PFSK-1 (cell line): ENCODE data around the gene GPR84.

Experiments used
- FOXP2 ChIP-seq: optimal IDR thresholded peaks from 2 replicates; pipeline ENCODE3; 2011; ENCODE audit warnings: borderline replicate concordance, control low read depth, inconsistent platforms; ENCODE audit not compliant: insufficient read depth; ENCODE audit errors: extremely low read length, extremely low read depth
- POLR2AphosphoS5 ChIP-seq: IDR thresholded peaks from 2 replicates; pipeline ENCODE4 v1.6.1; 2012; ENCODE audit warnings: low read depth, mild to moderate bottlenecking, control low read depth, low read length, moderate library complexity
- REST ChIP-seq, 2 experiments: IDR thresholded peaks; 2 replicates each; pipeline versions ENCODE4 v1.6.1 to v1.8.0; 2011 to 2012; ENCODE audit warnings: low read depth in 2 of 2, low read length in 2 of 2, control low read depth in 1 of 2, inconsistent platforms in 1 of 2, mild to moderate bottlenecking in 1 of 2, moderate library complexity in 1 of 2; ENCODE audit not compliant: insufficient read depth in 1 of 2
- SIN3A ChIP-seq: IDR thresholded peaks from 2 replicates; pipeline ENCODE4 v1.6.1; 2012; ENCODE audit warnings: mild to moderate bottlenecking, low read length, moderate library complexity, borderline replicate concordance; ENCODE audit not compliant: insufficient read depth
- TAF1 ChIP-seq: IDR thresholded peaks from 2 replicates; pipeline ENCODE4 v1.6.1; 2012; ENCODE audit warnings: low read length, control low read depth, borderline replicate concordance; ENCODE audit not compliant: insufficient read depth

Gene GPR84

DNA sequence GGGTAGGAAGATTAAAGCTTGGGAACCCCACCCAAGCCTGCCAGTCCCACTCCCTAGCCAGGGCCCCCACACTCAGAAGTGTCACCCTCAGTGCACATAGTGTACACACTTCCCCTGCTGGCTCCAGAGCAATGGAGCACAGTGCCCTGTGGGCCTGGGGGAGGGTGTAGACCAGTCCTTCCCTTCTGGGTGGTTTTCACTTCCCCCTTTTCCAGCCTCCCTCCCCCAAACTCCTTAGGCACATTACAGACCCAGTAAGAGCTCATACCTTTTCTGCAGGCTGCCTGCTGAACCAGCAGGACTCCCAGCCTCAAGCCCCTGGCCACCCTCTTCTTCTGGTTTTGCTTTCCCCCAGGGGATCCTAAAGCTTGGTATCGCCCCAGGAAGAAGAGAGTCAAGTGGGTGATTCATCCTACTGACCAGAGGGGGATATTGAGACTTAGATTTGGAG lies 20.3 kb upstream of the GPR84 start, which contains the start of gene ZNF385A:
Gene ZNF385A, minus strand, starts transcription at position 143 of the 451 bp plus-strand sequence. CDS start 219 bp downstream, outside the sequence.
- no peak for TF ChIP-seq POLR2AphosphoS5
- no peak for TF ChIP-seq FOXP2
- TF ChIP-seq TAF1 = no peak
- no peak for TF ChIP-seq REST (IDR thresholded peaks at IDR 0.05; ENCODE audit: insufficient read depth in 1 of 2, low read depth in 2 of 2, low read length in 2 of 2)
- no peak for TF ChIP-seq SIN3A

GRCh38 chr12:54383041-54383609 lies 18.8 kb upstream of the GPR84 start:
- no peak for TF ChIP-seq TAF1
- no peak for TF ChIP-seq FOXP2
- no peak for TF ChIP-seq POLR2AphosphoS5

GRCh38 chr12:54381136-54381535 lies 16.9 kb upstream of the GPR84 start:
- no peak for TF ChIP-seq TAF1
- no peak for TF ChIP-seq REST (IDR thresholded peaks at IDR 0.05; ENCODE audit: insufficient read depth in 1 of 2, low read depth in 2 of 2, low read length in 2 of 2)

- TF ChIP-seq REST (IDR thresholded peaks at IDR 0.05; ENCODE audit: insufficient read depth in 1 of 2, low read depth in 2 of 2, low read length in 2 of 2) (no peak), FOXP2 (peak; percentile 55)
These were observed 15.3 kb upstream of the GPR84 start for GRCh38 chr12:54379398-54380201.

DNA sequence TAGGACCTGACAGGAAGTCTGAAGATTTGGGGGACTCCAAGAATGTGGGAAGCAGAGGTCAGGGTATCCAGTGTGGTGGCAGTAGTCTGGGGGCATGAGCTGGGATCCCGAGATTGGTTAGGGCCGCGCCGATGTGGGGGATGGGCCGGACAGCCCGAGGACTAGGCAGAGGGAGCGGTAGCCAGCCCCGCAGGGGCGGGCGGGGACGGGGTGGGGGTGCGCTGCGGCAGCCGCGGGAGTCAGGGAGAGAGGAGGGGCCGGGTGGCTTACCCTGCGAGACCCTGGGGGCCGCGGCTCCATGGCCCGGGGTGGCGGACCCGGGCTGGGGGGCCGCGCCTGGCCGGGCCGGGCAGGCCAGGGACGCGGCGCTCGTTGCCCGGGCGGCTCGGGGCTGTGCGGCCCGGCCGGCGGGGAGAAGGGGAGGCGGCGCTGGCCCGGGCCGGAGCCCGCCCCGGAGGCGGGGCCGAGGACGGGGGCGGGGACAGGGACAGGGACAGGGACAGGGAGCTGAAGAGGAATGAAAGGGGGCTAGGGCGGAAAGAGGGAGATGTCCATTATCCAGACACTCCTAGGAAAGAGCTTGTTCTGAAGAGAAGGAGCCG lies 14.6 kb upstream of the GPR84 start:
- TF ChIP-seq FOXP2 (no peak), POLR2AphosphoS5 (0 out of 2 replicates have a peak, but pooled peaks have one; percentile 39), SIN3A (no peak), TAF1 (0 out of 2 replicates have a peak, but pooled peaks have one; percentile 37), REST (IDR thresholded peaks at IDR 0.05; ENCODE audit: insufficient read depth in 1 of 2, low read depth in 2 of 2, low read length in 2 of 2) (no peak)
